WTC11 (cell line): ENCODE results near the gene TTL.

Source experiments
- ELF4 ChIP-seq: sonication (generic); formaldehyde crosslinking; IDR thresholded peaks from 2 replicates; pipeline ENCODE4 v1.8.1; 2022; ENCODE audit warnings: low read depth, mild to moderate bottlenecking, moderate library complexity, missing genetic modification reagents
- FOXK1 ChIP-seq: sonication (generic); formaldehyde crosslinking; IDR thresholded peaks from 2 replicates; pipeline ENCODE4 v1.8.0; 2022; ENCODE audit warnings: mild to moderate bottlenecking, moderate library complexity, missing genetic modification reagents
- FOXP4 ChIP-seq: sonication (generic); formaldehyde crosslinking; IDR thresholded peaks from 2 replicates; pipeline ENCODE4 v1.8.0; 2022; ENCODE audit warnings: mild to moderate bottlenecking, missing genetic modification reagents
- HMGXB4 ChIP-seq: sonication (generic); formaldehyde crosslinking; IDR thresholded peaks from 2 replicates; pipeline ENCODE4 v1.8.1; 2023; ENCODE audit warnings: mild to moderate bottlenecking, moderate library complexity, missing genetic modification reagents
- IRF2 ChIP-seq: sonication (generic); formaldehyde crosslinking; IDR thresholded peaks from 2 replicates; pipeline ENCODE4 v1.8.0; 2022; ENCODE audit warnings: low read depth, missing genetic modification reagents, borderline replicate concordance
- NFE2L1 ChIP-seq: sonication (generic); formaldehyde crosslinking; IDR thresholded peaks from 2 replicates; pipeline ENCODE4 v1.8.1; 2023; ENCODE audit warnings: missing genetic modification reagents
- TP53 ChIP-seq: sonication (generic); formaldehyde crosslinking; IDR thresholded peaks from 2 replicates; pipeline ENCODE4 v1.8.1; 2023; ENCODE audit warnings: mild to moderate bottlenecking, missing genetic modification reagents
- TF ChIP-seq, protein P1 (sequence below): fragments of 200-600 bp; IDR thresholded peaks from 2 replicates; pipeline ENCODE4 v1.8.0; 2022; ENCODE audit warnings: antibody characterized with exemption

- TF ChIP-seq ELF4 (no peak), FOXP4 (CRISPR knock-in tag) (no peak), HMGXB4 (no peak), TP53 (CRISPR knock-in tag) (no peak), NFE2L1 (CRISPR knock-in tag) (no peak), IRF2 (no peak), FOXK1 (CRISPR knock-in tag) (no peak)
- TF ChIP-seq, protein P1, sequence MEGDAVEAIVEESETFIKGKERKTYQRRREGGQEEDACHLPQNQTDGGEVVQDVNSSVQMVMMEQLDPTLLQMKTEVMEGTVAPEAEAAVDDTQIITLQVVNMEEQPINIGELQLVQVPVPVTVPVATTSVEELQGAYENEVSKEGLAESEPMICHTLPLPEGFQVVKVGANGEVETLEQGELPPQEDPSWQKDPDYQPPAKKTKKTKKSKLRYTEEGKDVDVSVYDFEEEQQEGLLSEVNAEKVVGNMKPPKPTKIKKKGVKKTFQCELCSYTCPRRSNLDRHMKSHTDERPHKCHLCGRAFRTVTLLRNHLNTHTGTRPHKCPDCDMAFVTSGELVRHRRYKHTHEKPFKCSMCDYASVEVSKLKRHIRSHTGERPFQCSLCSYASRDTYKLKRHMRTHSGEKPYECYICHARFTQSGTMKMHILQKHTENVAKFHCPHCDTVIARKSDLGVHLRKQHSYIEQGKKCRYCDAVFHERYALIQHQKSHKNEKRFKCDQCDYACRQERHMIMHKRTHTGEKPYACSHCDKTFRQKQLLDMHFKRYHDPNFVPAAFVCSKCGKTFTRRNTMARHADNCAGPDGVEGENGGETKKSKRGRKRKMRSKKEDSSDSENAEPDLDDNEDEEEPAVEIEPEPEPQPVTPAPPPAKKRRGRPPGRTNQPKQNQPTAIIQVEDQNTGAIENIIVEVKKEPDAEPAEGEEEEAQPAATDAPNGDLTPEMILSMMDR = no peak
Observed at GRCh38 chr2:112487444-112487961, 5.5 kb downstream of the TTL start.
